GM12891 (cell line): Measurements from ENCODE around the gene CITED2.
A peak's percentile ranks its signal among the peaks of the same experiment; 100 is the strongest.

Experiments used
- PAX5 ChIP-seq: IDR thresholded peaks from 2 replicates; pipeline ENCODE4 v1.6.1; 2011; ENCODE audit warnings: low read length, moderate library complexity, mild to moderate bottlenecking; ENCODE audit not compliant: insufficient read depth, severe bottlenecking
- POLR2A ChIP-seq: IDR thresholded peaks from 2 replicates; pipeline ENCODE4 v1.6.1; 2011; ENCODE audit warnings: low read depth, low read length, control low read depth
- POLR2AphosphoS5 ChIP-seq: IDR thresholded peaks from 2 replicates; pipeline ENCODE4 v1.6.1; 2011; ENCODE audit warnings: low read depth, low read length, control low read depth
- POU2F2 ChIP-seq: IDR thresholded peaks from 2 replicates; pipeline ENCODE4 v1.6.1; 2011; ENCODE audit warnings: low read depth, mild to moderate bottlenecking, control low read depth, low read length, moderate library complexity
- SPI1 ChIP-seq: IDR thresholded peaks from 2 replicates; pipeline ENCODE4 v1.6.1; 2011; ENCODE audit warnings: low read depth, low read length, control low read depth
- TAF1 ChIP-seq: IDR thresholded peaks from 2 replicates; pipeline ENCODE4 v1.6.1; 2011; ENCODE audit warnings: low read depth, low read length, control low read depth

GRCh38 chr6:139373928-139374356 lies 506 bp downstream of the CITED2 start:
- no peak for TF ChIP-seq POLR2AphosphoS5
- no peak for TF ChIP-seq POLR2A
- TF ChIP-seq TAF1 = no peak
- peak; percentile 66 for TF ChIP-seq SPI1
- TF ChIP-seq PAX5 = no peak
- TF ChIP-seq POU2F2 = no peak
